ENCODE measurements around the gene HOXB4. TPM values are rescaled to one million over a fixed set of nuclear protein-coding genes. Genes with fewer than 3 reads are reported as not detected.

HOXB4 gene
- total and polyA plus RNA-seq, 2 of the 4 experiments (the other 2 are of a cell fraction), result 2.0 to 8.5 TPM

DNA sequence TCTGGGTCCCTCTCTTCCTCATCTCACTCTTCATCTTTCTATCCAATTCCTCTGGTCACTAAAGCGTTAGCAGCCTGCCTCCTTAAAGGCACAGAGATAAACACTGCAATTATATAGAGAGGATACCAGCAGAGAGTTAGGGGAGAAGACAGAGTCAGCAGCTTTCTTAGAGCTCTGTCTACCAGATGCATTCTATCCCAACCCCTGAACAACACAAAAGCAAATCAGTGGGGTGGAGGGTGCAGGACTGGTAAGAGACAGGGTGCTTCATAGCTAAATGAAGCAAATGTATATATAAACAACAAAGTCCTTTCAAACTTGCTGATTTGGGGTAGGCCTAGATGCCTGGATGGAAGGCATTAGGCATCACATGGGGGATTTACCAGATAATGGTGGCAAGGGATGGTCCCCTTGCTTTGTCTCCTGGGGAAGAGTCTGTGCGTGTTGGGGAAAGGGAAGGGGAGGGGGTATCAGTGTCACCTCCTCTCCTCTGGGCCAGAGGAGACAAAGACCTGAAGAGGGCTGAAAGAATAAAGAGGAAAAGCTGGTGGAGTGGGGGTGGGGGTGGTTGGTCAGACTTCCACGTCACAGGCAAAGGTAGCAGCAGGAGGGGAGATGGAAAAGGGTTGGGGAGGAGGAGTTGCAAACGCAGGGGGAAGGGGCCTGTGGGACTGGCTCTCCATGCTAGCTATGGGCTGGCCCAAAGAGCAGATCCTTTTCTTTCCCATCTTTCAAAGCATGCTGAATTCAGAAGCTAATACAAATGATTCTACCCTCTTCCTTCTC is 12.0 kb downstream of the HOXB4 start:
- no TSS peak for BruUV-seq (replicated peaks)
- H4K20me1 ChIP-seq (ENCODE audit: insufficient read depth, low read length), result peaks cover 29% of the 10 kb centered on the region
- peaks cover 44% of the 10 kb centered on the region; the same call in 1 of the 2 replicates for H3K36me3 ChIP-seq (ENCODE audit: control insufficient read depth, insufficient read depth, low read length)
- ChIA-PET CTCF (no interaction called here), POLR2A (ENCODE audit: unreplicated experiment) (interaction anchor here (0.8 to 1.4 kb wide), 3 partner anchors 22 to 27 kb away, joined by 3 to 8 read pairs (median 4); partner anchors contain the start of gene HOXB5)
- H3K4ac ChIP-seq (ENCODE audit: low read depth, low read length), result peak overlapping the region; percentile 99
- H3K4me1 ChIP-seq (ENCODE audit: control insufficient read depth, insufficient read depth, low read length), result peaks cover 59% of the 10 kb centered on the region
- TF ChIP-seq MXI1 (IDR thresholded peaks at IDR 0.05; ENCODE audit: borderline replicate concordance, low read depth, low read length) (no peak), MAZ (IDR thresholded peaks at IDR 0.05; ENCODE audit: borderline replicate concordance, low read depth, low read length) (no peak), RFX5 (IDR thresholded peaks at IDR 0.05; ENCODE audit: low read depth, low read length) (no peak), CHD1 (IDR thresholded peaks at IDR 0.05; ENCODE audit: low read depth, low read length) (no peak), POLR2A (IDR thresholded peaks at IDR 0.05; ENCODE audit: low read depth, low read length) (no peak), RCOR1 (IDR thresholded peaks at IDR 0.05; ENCODE audit: insufficient replicate concordance, low read length) (no peak), NFE2L2 (IDR thresholded peaks at IDR 0.05; ENCODE audit: low read depth, low read length) (no peak)
- TF ChIP-seq, protein P1, sequence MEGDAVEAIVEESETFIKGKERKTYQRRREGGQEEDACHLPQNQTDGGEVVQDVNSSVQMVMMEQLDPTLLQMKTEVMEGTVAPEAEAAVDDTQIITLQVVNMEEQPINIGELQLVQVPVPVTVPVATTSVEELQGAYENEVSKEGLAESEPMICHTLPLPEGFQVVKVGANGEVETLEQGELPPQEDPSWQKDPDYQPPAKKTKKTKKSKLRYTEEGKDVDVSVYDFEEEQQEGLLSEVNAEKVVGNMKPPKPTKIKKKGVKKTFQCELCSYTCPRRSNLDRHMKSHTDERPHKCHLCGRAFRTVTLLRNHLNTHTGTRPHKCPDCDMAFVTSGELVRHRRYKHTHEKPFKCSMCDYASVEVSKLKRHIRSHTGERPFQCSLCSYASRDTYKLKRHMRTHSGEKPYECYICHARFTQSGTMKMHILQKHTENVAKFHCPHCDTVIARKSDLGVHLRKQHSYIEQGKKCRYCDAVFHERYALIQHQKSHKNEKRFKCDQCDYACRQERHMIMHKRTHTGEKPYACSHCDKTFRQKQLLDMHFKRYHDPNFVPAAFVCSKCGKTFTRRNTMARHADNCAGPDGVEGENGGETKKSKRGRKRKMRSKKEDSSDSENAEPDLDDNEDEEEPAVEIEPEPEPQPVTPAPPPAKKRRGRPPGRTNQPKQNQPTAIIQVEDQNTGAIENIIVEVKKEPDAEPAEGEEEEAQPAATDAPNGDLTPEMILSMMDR (conservative IDR thresholded peaks at IDR 0.05; ENCODE audit: low read depth, low read length), result no peak
- TF ChIP-seq, protein P2, sequence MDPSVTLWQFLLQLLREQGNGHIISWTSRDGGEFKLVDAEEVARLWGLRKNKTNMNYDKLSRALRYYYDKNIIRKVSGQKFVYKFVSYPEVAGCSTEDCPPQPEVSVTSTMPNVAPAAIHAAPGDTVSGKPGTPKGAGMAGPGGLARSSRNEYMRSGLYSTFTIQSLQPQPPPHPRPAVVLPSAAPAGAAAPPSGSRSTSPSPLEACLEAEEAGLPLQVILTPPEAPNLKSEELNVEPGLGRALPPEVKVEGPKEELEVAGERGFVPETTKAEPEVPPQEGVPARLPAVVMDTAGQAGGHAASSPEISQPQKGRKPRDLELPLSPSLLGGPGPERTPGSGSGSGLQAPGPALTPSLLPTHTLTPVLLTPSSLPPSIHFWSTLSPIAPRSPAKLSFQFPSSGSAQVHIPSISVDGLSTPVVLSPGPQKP (IDR thresholded peaks at IDR 0.05; ENCODE audit: borderline replicate concordance, low read depth, low read length), result no peak
- TF ChIP-seq, protein P3, sequence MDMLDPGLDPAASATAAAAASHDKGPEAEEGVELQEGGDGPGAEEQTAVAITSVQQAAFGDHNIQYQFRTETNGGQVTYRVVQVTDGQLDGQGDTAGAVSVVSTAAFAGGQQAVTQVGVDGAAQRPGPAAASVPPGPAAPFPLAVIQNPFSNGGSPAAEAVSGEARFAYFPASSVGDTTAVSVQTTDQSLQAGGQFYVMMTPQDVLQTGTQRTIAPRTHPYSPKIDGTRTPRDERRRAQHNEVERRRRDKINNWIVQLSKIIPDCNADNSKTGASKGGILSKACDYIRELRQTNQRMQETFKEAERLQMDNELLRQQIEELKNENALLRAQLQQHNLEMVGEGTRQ (IDR thresholded peaks at IDR 0.05; ENCODE audit: low read depth, low read length), result no peak
- peak overlapping the region; percentile 92 for H4K5ac ChIP-seq (ENCODE audit: low read depth, low read length)
- in situ Hi-C loops (cut with MboI; ENCODE audit: low sequenced_read_pairs), result no loop called here
- WGBS, 2 experiments (ENCODE audit: extremely low coverage in 2 of 2, insufficient read length in 1 of 2), result 71% methylated on average over 1 of the region's 4 CpGs; no CpG with 5 or more reads in 1 of the 2 experiments
- peak overlapping the region; percentile 63 for H3K18ac ChIP-seq (ENCODE audit: low read depth, low read length)
- H3K9me1 ChIP-seq (ENCODE audit: insufficient read depth, low read length), result peaks cover 23% of the 10 kb centered on the region
- peak overlapping the region; percentile 96 for H4K91ac ChIP-seq (ENCODE audit: insufficient read depth, low read depth, low read length)
- peak overlapping the region; percentile 74 for H2BK20ac ChIP-seq (ENCODE audit: low read depth, low read length)
- peak overlapping the region; percentile 99 for H2BK5ac ChIP-seq (ENCODE audit: low read depth, low read length, poor library complexity, severe bottlenecking)
- ATAC-seq (ENCODE audit: low read depth) (no peak), DNase-seq (no peak)
- no peaks in the 10 kb centered on the region for H3K9me3 ChIP-seq (ENCODE audit: control insufficient read depth, insufficient read depth, low read length)
- H3K56ac ChIP-seq (ENCODE audit: extremely low read depth, insufficient read depth, low read length), result peak overlapping the region; percentile 84; the same call in 1 of the 2 replicates
- no peak overlapping the region for H2AFZ ChIP-seq (replicated peaks; ENCODE audit: low read length, poor library complexity)
- H3K4me2 ChIP-seq (ENCODE audit: low read depth, low read length), result peak overlapping the region; percentile 98
- intact Hi-C loops (cut with micrococcal nuclease), result no loop called here
- H2AK5ac ChIP-seq (ENCODE audit: low read depth, low read length), result peak overlapping the region; percentile 78
- H3K27me3 ChIP-seq (ENCODE audit: control insufficient read depth, insufficient read depth, low read length), result no peaks in the 10 kb centered on the region
- no peak overlapping the region for H3K4me3 ChIP-seq (ENCODE audit: insufficient read depth, low read depth, low read length)
- peak overlapping the region; percentile 99 for H3K23ac ChIP-seq (ENCODE audit: low read depth, low read length)
- peaks cover 0 to 23% of the 10 kb centered on the region in 2 experiments; a peak in 2 of 4 replicates for H3K79me1 ChIP-seq (ENCODE audit: low read depth in 1 of 2, low read length in 2 of 2)
- H2AK9ac ChIP-seq (replicated peaks; ENCODE audit: low read depth, low read length, poor library complexity), result peak overlapping the region; percentile 75
- H4K8ac ChIP-seq (ENCODE audit: low read depth in 2 of 2, low read length in 2 of 2), result peak overlapping the region; percentile 77 to 92
- dilution Hi-C loops (cut with HindIII; ENCODE audit: low sequenced_read_pairs, unreplicated experiment), result no loop called here
- peak overlapping the region; percentile 90 for H2BK120ac ChIP-seq (ENCODE audit: low read depth, low read length)
- H3K14ac ChIP-seq (replicated peaks; ENCODE audit: low read depth, low read length), result peak overlapping the region; percentile 95
- peak overlapping the region; percentile 92 for H3K9ac ChIP-seq (ENCODE audit: low read depth, low read length)
- peak overlapping the region; percentile 93 for H3K27ac ChIP-seq (ENCODE audit: insufficient read depth, low read length)
- peak overlapping the region; percentile 89; the same call in 2 of the 3 replicates for H2BK15ac ChIP-seq (ENCODE audit: low read depth, low read length)
